IPS-15b (cell line): ENCODE results near the gene DGKD.

Experiments
- H3K27me3 ChIP-seq: one replicate; pipeline ENCODE4 v1.6.1; 2013; ENCODE audit warnings: low read length; ENCODE audit not compliant: control insufficient read depth, insufficient read depth
- H3K36me3 ChIP-seq: one replicate; pipeline ENCODE4 v1.6.1; 2013; ENCODE audit warnings: low read length; ENCODE audit not compliant: control insufficient read depth, insufficient read depth
- H3K4me1 ChIP-seq: one replicate; pipeline ENCODE4 v1.6.1; 2013; ENCODE audit warnings: mild to moderate bottlenecking, low read length; ENCODE audit not compliant: control insufficient read depth, insufficient read depth
- H3K4me3 ChIP-seq: one replicate; pipeline ENCODE4 v1.5.1; 2013; ENCODE audit warnings: low read depth, low read length
- H3K9ac ChIP-seq: one replicate; pipeline ENCODE4 v1.6.1; 2013; ENCODE audit warnings: low read depth, mild to moderate bottlenecking, low read length
- H3K9me3 ChIP-seq: one replicate; pipeline ENCODE4 v1.6.1; 2013; ENCODE audit warnings: mild to moderate bottlenecking, low read length; ENCODE audit not compliant: control insufficient read depth, insufficient read depth

DGKD gene

GRCh38 chr2:233380995-233381637 lies 26.8 kb downstream of the DGKD start:
- Histone ChIP-seq H3K9me3 (no peaks in the 10 kb centered on the region), H3K4me1 (no peaks in the 10 kb centered on the region), H3K4me3 (no peak overlapping the region), H3K27me3 (no peaks in the 10 kb centered on the region), H3K36me3 (peaks cover 2% of the 10 kb centered on the region), H3K9ac (no peak overlapping the region)

GRCh38 chr2:233381638-233381995 lies 27.3 kb downstream of the DGKD start:
- no peak overlapping the region for H3K9ac ChIP-seq
- H3K9me3 ChIP-seq: no peaks in the 10 kb centered on the region
- H3K4me1 ChIP-seq: no peaks in the 10 kb centered on the region
- H3K27me3 ChIP-seq: no peaks in the 10 kb centered on the region
- no peak overlapping the region for H3K4me3 ChIP-seq
- H3K36me3 ChIP-seq: peaks cover 2% of the 10 kb centered on the region

GRCh38 chr2:233384015-233384414 lies 29.7 kb downstream of the DGKD start:
- Histone ChIP-seq H3K27me3 (no peaks in the 10 kb centered on the region), H3K4me1 (no peaks in the 10 kb centered on the region), H3K9me3 (no peaks in the 10 kb centered on the region), H3K9ac (no peak overlapping the region), H3K4me3 (no peak overlapping the region), H3K36me3 (peaks cover 2% of the 10 kb centered on the region)

DNA sequence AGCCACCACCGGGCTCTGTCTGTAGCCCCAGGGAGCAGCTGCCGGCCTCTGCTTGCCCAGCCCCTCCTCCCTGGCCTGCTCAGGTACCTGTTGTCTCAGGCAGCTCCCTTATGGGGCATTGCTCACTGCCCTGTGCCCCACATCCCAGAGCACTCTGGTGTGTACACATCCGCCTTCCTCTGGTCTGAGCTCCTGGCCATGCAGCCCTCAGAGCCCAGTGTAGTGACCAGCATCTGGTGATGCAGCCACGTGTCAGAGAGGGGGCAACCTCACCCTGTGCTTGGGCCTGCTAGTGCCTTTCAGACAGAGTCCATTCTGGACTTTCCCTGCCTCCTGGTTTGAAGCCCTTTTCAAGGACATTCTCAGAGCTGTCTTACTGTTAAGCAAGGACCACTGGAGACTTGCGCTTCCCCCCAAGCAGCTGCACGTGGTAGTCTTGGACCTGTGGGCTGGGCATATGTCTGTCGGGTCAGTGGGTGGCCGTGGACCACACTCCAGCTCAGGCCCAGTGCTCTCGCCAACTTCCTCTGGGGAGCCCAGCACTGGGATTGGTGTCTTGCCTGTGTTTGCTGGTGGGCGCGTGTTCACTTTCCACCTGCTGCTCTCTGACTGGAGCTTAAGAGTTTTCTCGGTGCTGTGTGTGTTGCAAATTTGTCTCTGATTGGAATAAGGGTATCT lies 30.7 kb downstream of the DGKD start:
- H3K27me3 ChIP-seq: no peaks in the 10 kb centered on the region
- no peaks in the 10 kb centered on the region for H3K36me3 ChIP-seq
- no peaks in the 10 kb centered on the region for H3K4me1 ChIP-seq
- no peaks in the 10 kb centered on the region for H3K9me3 ChIP-seq
- no peak overlapping the region for H3K4me3 ChIP-seq
- no peak overlapping the region for H3K9ac ChIP-seq

DNA sequence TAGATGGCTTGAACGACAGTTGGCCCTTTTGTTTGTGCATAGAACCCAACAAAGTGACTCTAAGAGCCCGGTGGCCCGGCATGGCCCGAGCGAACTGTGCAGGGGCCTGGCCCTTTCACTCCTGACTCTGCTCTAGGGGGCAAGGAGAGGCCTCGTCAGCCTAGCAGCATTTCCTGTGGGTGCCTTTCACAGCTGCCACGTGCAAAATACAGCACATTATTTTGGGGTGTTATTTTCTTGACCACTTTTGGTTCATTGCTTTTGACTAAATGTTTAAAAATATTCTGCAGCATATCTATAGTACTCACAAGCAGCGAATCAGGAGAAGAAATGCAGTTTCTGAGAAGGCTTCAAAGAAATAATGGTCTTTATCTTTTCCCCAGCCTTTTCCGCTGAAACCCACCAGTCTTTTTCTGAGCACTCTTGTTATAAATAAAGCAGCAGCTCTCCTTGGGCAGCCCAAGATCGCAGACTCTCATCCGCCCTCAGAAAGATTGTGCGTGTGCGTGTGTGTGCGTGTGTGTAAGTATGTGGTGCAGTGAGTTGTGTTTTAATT lies 31.3 kb downstream of the DGKD start:
- H3K4me3 ChIP-seq: no peak overlapping the region
- no peaks in the 10 kb centered on the region for H3K36me3 ChIP-seq
- no peaks in the 10 kb centered on the region for H3K9me3 ChIP-seq
- H3K27me3 ChIP-seq: no peaks in the 10 kb centered on the region
- no peaks in the 10 kb centered on the region for H3K4me1 ChIP-seq
- H3K9ac ChIP-seq: no peak overlapping the region

DNA sequence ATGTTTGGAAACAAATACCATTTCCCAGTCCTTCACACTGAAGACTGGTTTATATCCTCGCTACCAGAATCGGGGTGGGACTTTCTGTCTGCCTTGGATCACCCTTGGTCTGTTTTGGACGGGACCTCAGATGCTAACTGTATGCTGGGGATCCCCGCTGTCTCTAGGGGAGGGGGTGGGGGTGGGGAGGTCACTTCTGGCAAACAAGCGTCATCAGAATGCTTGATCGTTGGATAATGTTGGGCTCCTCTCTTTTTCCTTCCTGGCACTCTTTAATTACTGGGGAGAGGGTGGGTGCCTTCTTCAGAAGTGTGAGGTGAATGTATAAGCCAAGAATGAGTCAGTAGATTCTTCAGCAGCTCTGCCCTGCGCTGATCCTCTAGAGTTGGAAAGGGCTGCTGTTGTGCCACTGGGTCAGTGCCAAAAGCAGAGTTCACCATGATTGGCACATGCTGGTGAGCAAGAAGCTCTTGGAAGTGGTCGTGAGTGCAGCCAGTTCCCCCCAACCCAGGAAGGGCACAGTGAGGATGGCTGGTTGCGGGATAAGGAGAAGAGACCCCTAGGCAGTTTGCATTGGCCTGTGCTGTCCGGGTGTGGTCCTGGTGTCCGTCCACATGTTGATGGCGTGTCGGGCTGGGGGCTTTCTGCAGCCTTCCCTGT lies 32.2 kb downstream of the DGKD start:
- H3K36me3 ChIP-seq: no peaks in the 10 kb centered on the region
- no peaks in the 10 kb centered on the region for H3K4me1 ChIP-seq
- no peaks in the 10 kb centered on the region for H3K9me3 ChIP-seq
- H3K9ac ChIP-seq: no peak overlapping the region
- H3K27me3 ChIP-seq: no peaks in the 10 kb centered on the region
- no peak overlapping the region for H3K4me3 ChIP-seq

DNA sequence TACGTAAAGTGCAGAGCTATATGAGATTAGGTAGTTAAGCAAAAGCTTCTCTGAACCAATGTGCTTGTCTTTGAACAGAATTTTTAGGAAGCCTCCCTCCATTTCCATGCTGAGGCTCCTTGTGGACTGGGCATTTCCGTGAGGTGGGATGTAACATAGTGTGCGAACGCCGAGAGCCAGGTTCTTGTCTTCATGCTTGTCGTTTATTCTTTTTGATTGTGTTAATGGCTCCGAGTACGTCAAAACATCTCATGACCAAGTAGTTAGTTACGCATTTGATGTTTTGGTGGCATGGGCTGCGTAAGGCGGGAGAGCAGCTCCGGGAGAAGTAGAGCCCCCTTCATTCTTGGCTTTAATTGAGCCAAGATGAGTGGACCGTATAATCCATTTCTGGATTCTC lies 32.9 kb downstream of the DGKD start:
- H3K36me3 ChIP-seq: no peaks in the 10 kb centered on the region
- no peaks in the 10 kb centered on the region for H3K4me1 ChIP-seq
- no peak overlapping the region for H3K9ac ChIP-seq
- no peaks in the 10 kb centered on the region for H3K27me3 ChIP-seq
- no peak overlapping the region for H3K4me3 ChIP-seq
- H3K9me3 ChIP-seq: no peaks in the 10 kb centered on the region

- H3K9ac ChIP-seq: no peak overlapping the region
- H3K4me3 ChIP-seq: no peak overlapping the region
Measured at GRCh38 chr2:233387667-233388528, 33.6 kb downstream of the DGKD start.

GRCh38 chr2:233389601-233390125 lies 35.4 kb downstream of the DGKD start:
- H3K9me3 ChIP-seq: no peaks in the 10 kb centered on the region
- H3K4me3 ChIP-seq: no peak overlapping the region
- no peaks in the 10 kb centered on the region for H3K4me1 ChIP-seq
- no peak overlapping the region for H3K9ac ChIP-seq
- H3K36me3 ChIP-seq: no peaks in the 10 kb centered on the region
- H3K27me3 ChIP-seq: no peaks in the 10 kb centered on the region

More at GRCh38 chr2:233387667-233388528, 33.6 kb downstream of the DGKD start:
- Histone ChIP-seq H3K9me3 (no peaks in the 10 kb centered on the region), H3K4me1 (no peaks in the 10 kb centered on the region), H3K36me3 (no peaks in the 10 kb centered on the region), H3K27me3 (no peaks in the 10 kb centered on the region)

DNA sequence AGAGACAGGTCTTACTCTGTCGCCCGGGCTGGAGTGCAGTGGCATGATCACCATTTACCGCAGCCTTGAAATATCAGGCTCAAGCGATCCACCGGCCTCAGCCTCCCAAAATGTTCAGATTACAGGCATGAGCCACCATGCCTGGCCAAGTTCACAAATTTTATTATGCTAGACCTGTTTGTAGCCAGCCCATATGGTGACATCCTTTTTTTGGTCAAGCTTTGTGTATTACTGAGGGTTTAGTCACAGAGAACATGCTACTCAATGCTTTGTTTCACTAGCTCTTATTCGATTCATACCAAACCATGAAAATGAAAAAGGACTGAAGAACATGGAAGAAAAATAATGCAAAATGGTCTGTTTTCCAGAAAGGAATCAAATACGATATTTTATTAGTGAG lies 41.4 kb downstream of the DGKD start:
- H3K36me3 ChIP-seq: no peaks in the 10 kb centered on the region
- no peaks in the 10 kb centered on the region for H3K9me3 ChIP-seq
- no peak overlapping the region for H3K4me3 ChIP-seq
- no peak overlapping the region for H3K9ac ChIP-seq
- no peaks in the 10 kb centered on the region for H3K27me3 ChIP-seq
- no peaks in the 10 kb centered on the region for H3K4me1 ChIP-seq
